ENCODE measurements around the gene PATL2. TPM values are rescaled to one million over a fixed set of nuclear protein-coding genes. Genes with fewer than 3 reads are reported as not detected.
"Not testable (repeated sequence)": the region's sequence is repeated elsewhere in the genome, so short reads cannot be mapped to it uniquely, and the experiment has no call there.

Gene PATL2
- 1.4 TPM for polyA plus RNA-seq (ENCODE audit: insufficient read length)
- long read RNA-seq, donor 1, partial matches to known transcripts = 860 of 916 reads
- long read RNA-seq, donor 1, other reads (novel, unspliced or antisense) = 56 of 916 reads
- long read RNA-seq, donor 2, partial matches to known transcripts = 224 of 1,045 reads
- long read RNA-seq, donor 2, other reads (novel, unspliced or antisense) = 821 of 1,045 reads
- long read RNA-seq, donor 3 = 0 reads
- long read RNA-seq, donor 4, partial matches to known transcripts = 248 of 265 reads
- long read RNA-seq, donor 4, other reads (novel, unspliced or antisense) = 17 of 265 reads
- long read RNA-seq, donor 5, partial matches to known transcripts = 511 of 2,214 reads
- long read RNA-seq, donor 5, other reads (novel, unspliced or antisense) = 1,702 of 2,214 reads
- long read RNA-seq, donor 6 = 0 reads
- long read RNA-seq, donor 7, partial matches to known transcripts = 0 of 2 reads
- long read RNA-seq, donor 7, other reads (novel, unspliced or antisense) = 0 of 2 reads
- long read RNA-seq, donor 8, partial matches to known transcripts = 0 of 2 reads
- long read RNA-seq, donor 8, other reads (novel, unspliced or antisense) = 0 of 2 reads

DNA sequence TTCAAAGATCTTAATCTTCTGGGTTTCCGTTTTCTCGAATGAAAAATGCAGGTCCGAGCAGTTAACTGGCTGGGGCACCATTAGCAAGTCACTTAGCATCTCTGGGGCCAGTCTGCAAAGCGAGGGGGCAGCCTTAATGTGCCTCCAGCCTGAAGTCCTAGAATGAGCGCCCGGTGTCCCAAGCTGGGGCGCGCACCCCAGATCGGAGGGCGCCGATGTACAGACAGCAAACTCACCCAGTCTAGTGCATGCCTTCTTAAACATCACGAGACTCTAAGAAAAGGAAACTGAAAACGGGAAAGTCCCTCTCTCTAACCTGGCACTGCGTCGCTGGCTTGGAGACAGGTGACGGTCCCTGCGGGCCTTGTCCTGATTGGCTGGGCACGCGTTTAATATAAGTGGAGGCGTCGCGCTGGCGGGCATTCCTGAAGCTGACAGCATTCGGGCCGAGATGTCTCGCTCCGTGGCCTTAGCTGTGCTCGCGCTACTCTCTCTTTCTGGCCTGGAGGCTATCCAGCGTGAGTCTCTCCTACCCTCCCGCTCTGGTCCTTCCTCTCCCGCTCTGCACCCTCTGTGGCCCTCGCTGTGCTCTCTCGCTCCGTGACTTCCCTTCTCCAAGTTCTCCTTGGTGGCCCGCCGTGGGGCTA lies at the start of gene PATL2, which contains the start of gene B2M:
Gene PATL2, minus strand, starts transcription at position 228 of the 647 bp plus-strand sequence. CDS start 34,833 bp downstream, outside the sequence.
Gene B2M, plus strand, starts transcription at position 422 of the 647 bp plus-strand sequence. Its CDS starts 30 bp downstream, at position 452.
- peak; percentile 97 for DNase-seq

DNA sequence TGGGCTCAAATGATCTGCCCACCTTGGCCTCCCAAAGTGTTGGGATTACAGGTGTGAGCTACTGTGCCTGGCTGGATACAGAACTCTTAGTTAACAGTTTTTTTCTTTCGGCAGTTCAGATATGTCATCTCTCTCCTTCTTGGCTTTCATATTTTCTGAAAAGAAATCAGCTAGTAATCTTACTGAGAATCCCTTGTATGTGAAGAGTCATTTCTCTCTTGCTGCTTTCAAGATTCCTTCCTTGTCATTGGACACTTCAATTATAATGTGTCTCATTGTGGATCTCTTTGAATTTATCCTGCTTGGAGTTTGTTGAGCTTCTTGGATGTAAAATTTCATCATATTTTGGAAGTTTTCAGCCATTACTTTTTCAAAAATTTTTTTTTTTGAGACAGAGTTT lies 42.2 kb upstream of the PATL2 start:
- DNase-seq = no peak

DNA sequence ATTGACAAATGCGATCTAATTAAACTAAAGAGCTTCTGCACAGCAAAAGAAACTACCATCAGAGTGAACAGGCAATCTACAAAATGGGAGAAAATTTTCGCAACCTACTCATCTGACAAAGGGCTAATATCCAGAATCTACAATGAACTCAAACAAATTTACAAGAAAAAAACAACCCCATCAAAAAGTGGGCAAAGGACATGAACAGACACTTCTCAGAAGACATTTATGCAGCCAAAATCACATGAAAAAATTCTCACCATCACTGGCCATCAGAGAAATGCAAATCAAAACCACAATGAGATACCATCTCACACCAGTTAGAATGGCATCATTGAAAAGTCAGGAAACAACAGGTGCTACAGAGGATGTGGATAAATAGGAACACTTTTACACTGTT lies 32.3 kb upstream of the PATL2 start:
- DNase-seq = not testable (repeated sequence)

DNA sequence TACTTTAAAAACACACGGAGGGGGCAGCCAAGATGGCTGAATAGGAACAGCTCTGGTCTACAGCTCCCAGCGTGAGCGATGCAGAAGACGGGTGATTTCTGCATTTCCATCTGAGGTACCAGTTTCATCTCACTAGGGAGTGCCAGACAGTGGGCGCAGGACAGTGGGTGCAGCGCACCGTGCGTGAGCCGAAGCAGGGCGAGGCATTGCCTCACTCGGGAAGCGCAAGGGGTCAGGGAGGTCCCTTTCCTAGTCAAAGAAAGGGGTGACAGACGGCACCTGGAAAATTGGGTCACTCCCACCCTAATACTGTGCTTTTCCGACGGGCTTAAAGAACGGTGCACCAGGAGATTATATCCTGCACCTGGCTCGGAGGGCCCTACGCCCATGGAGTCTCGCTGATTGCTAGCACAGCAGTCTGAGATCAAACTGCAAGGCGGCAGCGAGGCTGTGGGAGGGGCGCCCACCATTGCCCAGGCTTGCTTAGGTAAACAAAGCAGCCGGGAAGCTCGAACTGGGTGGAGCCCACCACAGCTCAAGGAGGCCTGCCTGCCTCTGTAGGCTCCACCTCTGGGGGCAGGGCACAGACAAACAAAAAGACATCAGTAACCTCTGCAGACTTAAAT lies 28.2 kb upstream of the PATL2 start:
- not testable (repeated sequence) for DNase-seq

DNA sequence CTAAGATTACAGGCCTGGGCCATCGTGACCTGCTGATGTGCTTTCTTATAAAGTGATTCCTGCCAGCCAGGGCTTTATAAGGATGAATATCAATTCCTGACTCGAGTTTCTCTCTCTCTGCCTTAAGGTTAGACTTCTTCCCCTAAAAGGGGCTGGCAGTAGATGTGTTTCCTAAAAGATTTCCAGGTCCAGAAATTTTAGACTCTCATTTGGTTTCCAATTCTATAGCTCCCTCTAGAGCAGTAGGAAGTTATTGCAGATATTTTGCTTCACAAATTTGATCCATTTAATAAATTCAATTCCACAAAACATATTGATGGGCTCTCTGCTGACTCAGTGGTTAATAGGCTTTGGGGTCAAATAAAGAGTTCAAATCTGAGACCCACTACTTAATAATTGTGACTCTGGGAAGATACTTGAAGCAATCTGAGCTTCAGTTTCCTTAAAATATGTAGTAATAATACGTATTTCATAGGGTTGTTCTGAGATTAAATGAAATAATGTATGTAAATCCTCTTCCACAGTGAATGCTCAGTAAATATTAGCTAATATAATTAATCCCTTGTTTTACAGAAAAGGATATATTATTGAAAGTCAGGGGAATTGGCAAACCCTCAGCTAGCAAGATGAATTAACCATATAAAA lies 27.3 kb upstream of the PATL2 start:
- no peak for DNase-seq

DNA sequence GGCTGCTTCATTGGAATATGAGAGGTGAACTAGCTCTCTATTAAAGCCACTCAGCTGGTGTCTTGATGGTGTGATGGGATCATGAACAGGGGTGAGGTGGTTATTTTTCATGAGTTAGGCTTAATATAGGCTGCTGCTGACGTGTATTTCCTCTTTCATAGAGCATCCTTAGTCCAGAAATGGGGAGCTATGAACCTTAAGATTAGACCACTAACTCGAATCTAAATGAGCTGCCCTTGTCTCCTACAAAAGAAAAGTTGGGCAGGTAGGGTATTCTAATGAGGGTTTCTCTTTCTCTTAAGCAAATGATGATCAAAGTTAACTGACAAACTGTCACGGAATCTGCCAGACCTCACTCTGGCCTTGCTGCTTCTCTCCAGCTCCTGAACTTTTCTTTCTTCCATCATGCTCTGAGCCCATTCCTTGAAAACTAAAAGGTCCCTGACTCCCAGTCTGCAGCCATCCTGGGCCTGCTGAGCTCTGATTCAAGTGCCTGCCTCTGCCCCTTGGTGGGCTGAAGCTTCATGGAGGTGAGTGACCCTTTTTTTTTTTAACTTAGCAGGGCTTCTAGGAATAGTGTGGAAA lies 25.1 kb upstream of the PATL2 start, which contains the start of gene TRIM69:
Gene TRIM69, plus strand, starts transcription at position 348 of the 585 bp plus-strand sequence. Its CDS starts 177 bp downstream, at position 525.
- DNase-seq = no peak

DNA sequence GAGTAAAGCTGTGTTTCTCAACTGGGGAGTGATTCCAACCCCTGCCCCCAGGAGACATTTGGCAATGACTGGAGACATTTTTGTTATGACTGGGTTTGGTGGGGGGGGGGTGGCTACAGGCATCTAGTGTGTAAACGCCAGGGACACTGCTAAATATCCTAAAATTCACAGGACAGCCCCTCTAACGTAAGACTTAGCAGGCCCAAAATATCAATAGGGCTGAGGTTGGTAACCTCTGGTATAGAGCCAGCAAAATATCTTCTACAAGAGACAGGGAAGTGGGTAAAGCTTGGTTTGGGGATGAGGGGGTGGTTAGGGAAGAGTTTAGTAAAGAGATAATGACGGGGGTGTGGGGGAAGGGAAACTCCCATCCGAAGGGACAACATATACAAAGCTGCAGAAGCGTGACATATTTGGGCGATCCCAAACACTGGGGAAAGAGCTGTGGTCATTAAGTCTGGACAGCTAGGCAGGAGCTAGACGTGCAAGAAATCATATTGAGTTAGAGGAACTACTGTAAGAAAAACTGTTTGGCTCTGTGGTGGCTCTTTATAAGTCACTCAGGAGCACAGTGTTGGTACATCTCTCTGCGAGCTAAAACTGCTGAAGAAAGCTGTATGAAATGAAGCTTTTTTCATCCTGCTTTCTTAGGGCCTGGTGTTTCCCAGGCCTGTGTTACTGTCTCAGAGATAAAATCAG lies 24.5 kb upstream of the PATL2 start:
- DNase-seq = no peak

DNA sequence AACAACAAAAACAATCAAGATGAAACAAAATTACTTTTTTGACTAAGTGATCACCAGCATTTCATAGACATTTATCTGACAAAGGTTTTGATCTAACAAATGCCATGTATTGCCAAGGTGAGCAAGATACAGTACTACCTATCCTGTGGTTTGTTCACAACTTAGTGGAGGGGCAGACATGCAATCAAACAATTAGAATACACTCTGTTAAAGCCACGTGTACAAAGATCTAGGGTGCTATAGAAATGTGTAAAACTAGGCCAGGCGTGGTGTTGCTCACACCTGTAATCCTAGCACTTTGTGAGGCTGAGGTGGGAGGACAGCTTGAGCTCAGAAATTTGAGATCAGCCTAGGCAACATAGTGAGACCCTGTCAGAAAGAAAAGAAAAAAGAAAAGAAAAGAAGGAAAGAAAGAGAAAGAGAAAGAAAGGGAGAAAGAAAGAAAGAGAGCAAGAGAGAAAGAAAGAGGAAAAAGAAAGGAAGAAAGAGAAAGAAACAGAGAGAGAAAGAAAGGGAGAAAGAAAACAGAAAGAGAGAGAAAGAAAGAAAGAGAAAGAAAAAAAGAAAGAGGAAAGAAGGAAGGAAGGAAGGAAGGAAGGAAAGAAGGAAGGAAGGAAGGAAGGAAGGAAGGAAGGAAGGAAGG lies 23.8 kb upstream of the PATL2 start:
- no peak for DNase-seq

DNA sequence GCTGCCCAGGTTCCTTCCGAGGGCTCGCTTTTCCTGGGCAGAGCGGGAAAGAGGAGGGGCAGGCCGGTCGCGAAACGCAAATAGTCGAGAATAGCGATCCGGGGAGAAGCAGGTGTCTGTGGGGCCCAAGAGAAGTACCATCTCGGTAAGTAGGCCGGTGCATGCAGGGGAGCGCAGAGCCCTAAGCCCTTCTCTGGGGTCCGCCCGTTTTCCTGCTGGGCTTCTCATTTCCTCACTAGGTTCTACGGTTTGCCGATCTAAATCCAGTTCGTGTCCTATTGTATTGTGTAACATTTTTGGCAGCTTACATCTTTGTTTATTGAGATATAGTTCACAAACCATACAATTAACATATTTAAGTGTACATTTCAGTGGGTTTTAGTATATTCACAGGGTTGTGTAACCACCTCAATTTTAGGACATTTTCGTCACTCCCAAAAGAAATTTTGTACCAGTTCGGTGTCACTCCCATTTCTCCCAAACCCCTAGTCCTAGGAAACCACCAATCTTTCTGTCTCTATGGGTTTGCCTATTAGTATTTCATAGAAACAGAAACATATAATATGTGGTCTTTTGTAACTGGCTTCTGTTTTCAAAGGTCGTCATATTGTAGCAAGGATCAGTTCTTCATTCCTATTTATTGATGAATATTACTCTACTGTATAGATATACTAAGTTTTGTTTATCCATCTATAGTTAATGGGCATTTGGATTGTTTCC lies 18.4 kb upstream of the PATL2 start:
- DNase-seq = no peak

DNA sequence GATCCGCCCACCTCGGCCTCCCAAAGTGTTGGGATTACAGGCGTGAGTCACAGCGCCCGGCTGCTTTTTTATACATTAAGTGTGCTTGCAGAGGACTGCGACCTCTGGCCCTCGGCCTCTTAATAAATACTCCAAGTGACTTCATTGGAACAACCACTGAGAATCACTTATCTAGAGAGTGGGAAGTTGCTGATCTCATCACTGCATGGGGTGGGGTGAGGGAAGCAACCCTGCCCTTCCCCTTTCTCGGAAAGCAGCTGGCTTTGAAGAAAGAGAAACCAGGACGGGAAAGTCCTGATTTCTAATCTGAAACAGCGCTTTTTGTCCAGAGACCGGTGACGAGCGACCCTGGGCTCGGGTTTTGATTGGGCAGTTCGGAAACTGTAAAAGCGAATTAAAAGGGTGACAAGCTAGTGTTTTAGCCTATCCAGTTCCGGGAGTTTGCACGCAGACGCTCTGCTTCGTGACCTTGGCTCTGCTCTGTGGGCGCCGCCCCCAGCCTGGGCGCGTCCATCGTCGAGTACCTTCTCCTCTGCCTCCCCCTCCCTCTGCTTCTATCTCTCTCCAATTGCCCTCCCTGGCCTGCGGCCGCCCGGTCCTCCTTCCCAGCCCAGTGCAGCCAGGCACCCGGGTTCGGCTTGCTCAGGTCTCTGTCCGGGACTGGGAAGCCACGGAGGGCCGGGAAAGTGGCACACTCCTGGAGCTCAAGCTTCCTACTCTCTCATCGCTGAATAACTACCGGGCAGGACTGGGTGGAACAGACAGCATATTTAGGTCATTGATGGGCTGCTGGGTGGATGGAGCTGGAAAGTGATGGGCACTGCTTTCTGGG lies 17.7 kb upstream of the PATL2 start:
- peak; percentile 98 for DNase-seq

DNA sequence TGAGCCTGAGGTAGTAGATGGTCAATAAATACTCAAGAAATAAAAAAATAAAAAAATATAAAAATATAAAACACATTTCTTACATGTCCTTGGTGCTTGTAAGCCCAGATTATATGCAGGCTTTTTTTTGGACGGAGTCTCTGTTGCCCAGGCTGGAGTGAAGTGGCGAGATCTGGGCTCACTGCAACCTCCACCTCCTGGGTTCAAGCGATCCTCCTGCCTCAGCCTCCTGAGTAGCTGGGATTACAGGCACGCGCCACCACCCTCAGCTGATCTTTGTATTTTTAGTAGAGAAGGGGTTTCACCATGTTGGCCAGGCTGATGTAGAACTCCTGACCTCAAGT lies 17.1 kb upstream of the PATL2 start:
- DNase-seq = not testable (repeated sequence)

DNA sequence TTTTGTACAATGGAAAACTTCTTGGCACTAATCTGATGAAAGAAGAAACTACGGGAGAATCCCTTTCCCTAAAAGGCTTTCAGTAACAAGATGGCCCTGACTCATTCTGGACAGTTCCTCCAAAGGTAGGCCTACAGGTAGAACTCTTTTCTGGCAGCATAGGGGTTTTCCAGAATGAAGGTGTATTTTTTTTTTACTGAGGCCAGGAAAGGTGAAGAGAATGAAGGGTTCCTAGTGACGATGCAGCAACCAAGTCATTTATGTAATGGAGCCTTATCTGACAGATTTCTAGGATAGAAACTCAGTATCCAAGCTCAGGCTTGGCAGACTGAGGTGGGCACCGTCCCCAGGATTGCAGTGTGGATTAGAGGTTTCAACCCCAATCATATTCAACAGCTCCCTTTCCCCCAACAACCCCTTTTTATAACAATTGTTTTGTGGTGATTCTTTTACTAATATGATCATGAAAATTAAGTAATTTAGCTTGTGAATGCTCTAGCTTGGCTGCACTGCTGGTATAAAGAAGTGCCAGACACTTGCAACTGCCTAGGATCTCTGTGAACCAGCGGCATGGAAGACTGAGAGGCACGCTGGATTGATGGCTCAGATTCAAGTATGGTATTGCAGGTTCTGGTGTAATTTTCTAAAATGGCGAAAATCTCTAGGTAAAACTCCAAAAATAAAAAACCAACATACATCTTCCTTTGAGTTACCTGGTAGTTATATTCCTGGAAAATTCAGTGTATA lies 16.5 kb upstream of the PATL2 start:
- no peak for DNase-seq

DNA sequence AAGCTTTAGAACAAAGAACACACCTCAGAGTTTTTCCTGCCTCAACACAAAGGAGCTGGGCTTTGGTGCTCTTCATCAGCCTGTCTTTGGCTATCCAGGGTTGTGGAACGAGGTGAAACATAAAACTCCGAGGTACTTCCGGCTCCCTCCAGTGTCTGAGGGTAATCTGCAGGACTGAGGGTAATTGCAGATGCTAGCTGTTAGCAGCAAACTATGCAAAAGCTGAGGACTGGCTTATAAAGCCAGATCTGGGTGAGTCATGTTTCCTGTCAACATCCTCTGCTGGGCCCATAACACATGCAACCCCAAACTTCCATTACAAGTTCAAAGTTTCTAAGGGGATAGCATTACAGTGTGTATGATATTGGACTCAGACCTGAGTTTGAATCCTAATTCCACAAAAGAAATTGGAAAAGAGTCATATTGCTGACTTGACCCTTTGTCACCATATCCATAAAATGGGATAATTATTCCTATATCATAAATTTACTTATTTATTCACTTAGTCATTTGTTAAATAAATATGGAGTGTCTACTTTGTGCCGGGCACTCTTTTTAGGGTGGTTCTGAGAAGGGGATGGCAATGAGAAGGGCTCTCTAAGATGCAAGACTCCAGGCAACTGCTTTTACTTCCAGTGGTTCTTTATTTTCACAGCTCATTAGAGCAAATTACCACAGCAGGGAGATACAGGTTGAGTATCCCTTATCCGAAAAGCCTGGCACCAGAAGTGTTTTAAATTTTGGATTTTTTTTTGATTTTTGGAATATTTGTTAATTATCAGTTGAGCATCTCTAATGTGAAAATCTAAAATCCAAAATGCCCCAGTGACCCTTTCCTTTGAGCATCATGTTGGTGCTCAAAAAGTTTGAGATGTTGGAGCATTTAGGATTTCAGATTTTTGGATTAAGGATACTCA lies 15.7 kb upstream of the PATL2 start:
- no peak for DNase-seq

DNA sequence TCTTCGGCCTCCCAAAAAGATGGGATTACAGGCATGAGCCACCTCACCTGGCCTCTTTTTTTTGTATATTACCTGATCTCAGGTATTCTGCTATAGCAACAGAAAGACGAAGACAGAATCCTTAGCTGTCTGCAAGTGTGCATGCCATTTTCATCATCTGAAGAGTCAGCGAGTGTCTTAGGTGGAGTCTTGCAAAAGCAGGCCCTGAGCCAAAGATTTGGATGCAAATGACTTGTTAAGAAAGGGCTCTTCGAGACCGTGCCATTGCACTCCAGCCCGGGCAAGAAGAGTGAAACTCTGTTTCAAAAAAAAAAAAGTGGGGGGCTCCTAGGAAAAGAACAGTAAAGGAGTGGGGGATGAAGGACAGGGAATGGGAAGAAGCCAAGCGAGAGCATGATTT lies 15.0 kb upstream of the PATL2 start:
- DNase-seq = no peak

DNA sequence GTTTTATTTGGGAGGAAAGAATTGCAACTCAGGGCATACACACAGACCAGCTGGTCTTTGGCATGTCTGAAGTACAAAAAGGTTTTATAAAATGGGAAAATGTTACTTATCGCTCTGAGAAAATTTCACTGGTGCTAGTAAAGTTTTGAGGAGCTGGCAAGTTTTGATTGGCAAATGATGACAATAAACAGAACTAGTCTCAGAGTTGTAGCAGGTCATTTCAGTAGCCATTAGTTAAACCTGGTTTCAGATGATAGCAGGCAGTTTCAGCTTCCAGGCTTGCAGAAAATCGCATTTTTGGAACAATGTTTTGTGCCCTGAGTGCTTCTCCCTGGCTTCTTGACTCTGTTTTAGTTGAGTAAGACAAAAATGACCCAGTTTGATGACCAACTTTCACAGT lies 10.9 kb upstream of the PATL2 start:
- no peak for DNase-seq

DNA sequence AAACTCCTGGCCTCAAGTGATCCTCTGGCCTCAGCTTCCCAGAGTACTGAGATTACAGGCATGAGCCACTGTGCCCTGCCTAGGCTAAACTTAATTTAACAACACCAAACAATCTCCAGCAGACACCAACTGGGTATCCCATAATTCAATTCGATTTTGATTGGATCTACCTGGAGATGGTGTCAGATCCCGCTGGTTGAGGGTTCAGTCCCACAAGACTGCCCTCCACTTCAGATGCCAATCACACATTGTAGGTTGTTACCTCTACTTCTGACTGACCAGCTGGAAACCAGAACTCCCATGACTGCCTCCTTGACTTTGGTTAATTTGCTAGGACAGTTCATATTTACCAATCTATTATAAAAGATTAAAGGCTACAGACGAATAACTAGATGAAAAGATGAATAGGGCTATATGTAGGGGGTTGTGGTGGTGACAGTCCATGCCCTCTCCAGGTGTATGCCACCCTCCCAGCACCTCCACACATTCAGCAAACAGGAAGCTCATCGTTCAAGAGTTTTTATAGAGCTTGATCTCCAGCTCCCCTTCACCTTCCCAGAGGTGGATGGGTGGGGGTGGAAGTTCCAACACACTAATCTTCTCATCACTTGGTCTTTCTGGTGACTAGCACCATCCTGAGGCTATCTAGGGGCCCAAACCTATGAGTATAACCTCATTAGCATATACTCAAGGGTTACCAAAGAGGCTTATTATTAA lies 9.5 kb upstream of the PATL2 start:
- DNase-seq = no peak
